ENCODE data around the gene LMF1.

GRCh38 chr16:920051-920681 is 50.6 kb downstream of the LMF1 start:
- no peak for TF ChIP-seq POLR2A (IDR thresholded peaks at IDR 0.05)
- TF ChIP-seq CTCF (IDR thresholded peaks at IDR 0.05): no peak
